ENCODE measurements around the gene MARCO.

Gene MARCO

GRCh38 chr2:118942031-118942430 is at the start of gene MARCO:
TSS of gene MARCO (plus strand) at chr2:118942194. CDS start at chr2:118942301, 107 bp downstream.
- TF ChIP-seq CTCF (conservative IDR thresholded peaks at IDR 0.05), result no peak
- no peak for TF ChIP-seq ZFX (IDR thresholded peaks at IDR 0.05)
- H3K27ac ChIP-seq, result no peak within 1 kb of the TSS

- TF ChIP-seq CTCF (conservative IDR thresholded peaks at IDR 0.05), result no peak
- TF ChIP-seq ZFX (IDR thresholded peaks at IDR 0.05), result no peak
- no peak overlapping the region for H3K27ac ChIP-seq
Measured at GRCh38 chr2:118893100-118893499, 48.9 kb upstream of the MARCO start.

GRCh38 chr2:118902266-118903028 is 39.5 kb upstream of the MARCO start:
- TF ChIP-seq ZFX (IDR thresholded peaks at IDR 0.05) (no peak), CTCF (conservative IDR thresholded peaks at IDR 0.05) (no peak)
- H3K27ac ChIP-seq, result no peak overlapping the region

- no peak overlapping the region for H3K27ac ChIP-seq
- TF ChIP-seq CTCF (conservative IDR thresholded peaks at IDR 0.05) (no peak), ZFX (IDR thresholded peaks at IDR 0.05) (no peak)
Measured at GRCh38 chr2:118903029-118903351, 39.0 kb upstream of the MARCO start.

GRCh38 chr2:118903551-118904479 is 38.2 kb upstream of the MARCO start:
- no peak for TF ChIP-seq ZFX (IDR thresholded peaks at IDR 0.05)
- TF ChIP-seq CTCF (conservative IDR thresholded peaks at IDR 0.05), result no peak
- no peak overlapping the region for H3K27ac ChIP-seq

- H3K27ac ChIP-seq, result no peak overlapping the region
- no peak for TF ChIP-seq ZFX (IDR thresholded peaks at IDR 0.05)
- no peak for TF ChIP-seq CTCF (conservative IDR thresholded peaks at IDR 0.05)
Measured at GRCh38 chr2:118905206-118905605, 36.8 kb upstream of the MARCO start.

- no peak for TF ChIP-seq ZFX (IDR thresholded peaks at IDR 0.05)
- TF ChIP-seq CTCF (conservative IDR thresholded peaks at IDR 0.05), result no peak
- no peak overlapping the region for H3K27ac ChIP-seq
Measured at GRCh38 chr2:118906186-118906585, 35.8 kb upstream of the MARCO start.
